ENCODE data around the gene TRAK1. TPM values are rescaled to one million over a fixed set of nuclear protein-coding genes. Genes with fewer than 3 reads are reported as not detected.

Gene TRAK1
- total RNA-seq, 1 donor from 2014 or later: 36.1 TPM

GRCh38 chr3:42079701-42080452, 11.3 kb upstream of the TRAK1 start:
- H3K27me3 ChIP-seq (ENCODE audit: control insufficient read depth, insufficient read depth, low read length): no peaks in the 10 kb centered on the region
- TF ChIP-seq, protein P1, sequence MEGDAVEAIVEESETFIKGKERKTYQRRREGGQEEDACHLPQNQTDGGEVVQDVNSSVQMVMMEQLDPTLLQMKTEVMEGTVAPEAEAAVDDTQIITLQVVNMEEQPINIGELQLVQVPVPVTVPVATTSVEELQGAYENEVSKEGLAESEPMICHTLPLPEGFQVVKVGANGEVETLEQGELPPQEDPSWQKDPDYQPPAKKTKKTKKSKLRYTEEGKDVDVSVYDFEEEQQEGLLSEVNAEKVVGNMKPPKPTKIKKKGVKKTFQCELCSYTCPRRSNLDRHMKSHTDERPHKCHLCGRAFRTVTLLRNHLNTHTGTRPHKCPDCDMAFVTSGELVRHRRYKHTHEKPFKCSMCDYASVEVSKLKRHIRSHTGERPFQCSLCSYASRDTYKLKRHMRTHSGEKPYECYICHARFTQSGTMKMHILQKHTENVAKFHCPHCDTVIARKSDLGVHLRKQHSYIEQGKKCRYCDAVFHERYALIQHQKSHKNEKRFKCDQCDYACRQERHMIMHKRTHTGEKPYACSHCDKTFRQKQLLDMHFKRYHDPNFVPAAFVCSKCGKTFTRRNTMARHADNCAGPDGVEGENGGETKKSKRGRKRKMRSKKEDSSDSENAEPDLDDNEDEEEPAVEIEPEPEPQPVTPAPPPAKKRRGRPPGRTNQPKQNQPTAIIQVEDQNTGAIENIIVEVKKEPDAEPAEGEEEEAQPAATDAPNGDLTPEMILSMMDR (IDR thresholded peaks at IDR 0.05; ENCODE audit: insufficient read depth, low read length, severe bottlenecking): no peak
- H3K36me3 ChIP-seq (ENCODE audit: control insufficient read depth, insufficient read depth, low read length): no peaks in the 10 kb centered on the region
- no peak overlapping the region for H3K4me3 ChIP-seq (ENCODE audit: low read depth, low read length)
- DNase-seq (ENCODE audit: low read depth) (peak; percentile 95), FAIRE-seq (no peak)

GRCh38 chr3:42080453-42080872, 10.7 kb upstream of the TRAK1 start:
- TF ChIP-seq, protein P1 (IDR thresholded peaks at IDR 0.05; ENCODE audit: insufficient read depth, low read length, severe bottlenecking): no peak
- DNase-seq (ENCODE audit: low read depth): peak; percentile 88
- Histone ChIP-seq H3K27me3 (ENCODE audit: control insufficient read depth, insufficient read depth, low read length) (no peaks in the 10 kb centered on the region), H3K4me3 (ENCODE audit: low read depth, low read length) (no peak overlapping the region), H3K36me3 (ENCODE audit: control insufficient read depth, insufficient read depth, low read length) (no peaks in the 10 kb centered on the region)
- no peak for FAIRE-seq

- TF ChIP-seq, protein P1 (IDR thresholded peaks at IDR 0.05; ENCODE audit: insufficient read depth, low read length, severe bottlenecking): no peak
- Histone ChIP-seq H3K36me3 (ENCODE audit: control insufficient read depth, insufficient read depth, low read length) (no peaks in the 10 kb centered on the region), H3K4me3 (ENCODE audit: low read depth, low read length) (no peak overlapping the region), H3K27me3 (ENCODE audit: control insufficient read depth, insufficient read depth, low read length) (no peaks in the 10 kb centered on the region)
- no peak for FAIRE-seq
- no peak for DNase-seq (ENCODE audit: low read depth)
These were observed 9.2 kb upstream of the TRAK1 start for GRCh38 chr3:42081838-42082473.

DNA sequence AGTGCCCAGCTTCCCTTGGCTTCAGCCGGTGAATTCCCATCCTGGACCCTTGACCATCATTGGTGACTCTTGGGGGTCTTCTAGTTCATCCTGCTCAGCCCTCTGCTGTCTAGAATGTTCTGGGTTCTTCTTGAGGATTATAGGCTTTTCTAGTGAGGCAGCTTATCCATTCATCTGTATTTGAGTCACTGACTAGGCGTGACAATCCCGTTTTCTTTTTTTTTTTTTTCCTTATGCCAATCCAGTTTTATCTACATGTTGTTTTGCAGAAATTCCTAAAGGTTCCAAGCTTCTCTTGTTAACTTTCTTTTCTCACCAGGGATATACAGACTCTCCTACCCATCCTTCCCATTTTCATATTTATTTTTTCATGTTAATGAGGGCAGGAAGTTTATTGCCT, 6.6 kb upstream of the TRAK1 start:
- H3K27me3 ChIP-seq (ENCODE audit: control insufficient read depth, insufficient read depth, low read length): no peaks in the 10 kb centered on the region
- peaks cover 1% of the 10 kb centered on the region for H3K36me3 ChIP-seq (ENCODE audit: control insufficient read depth, insufficient read depth, low read length)
- TF ChIP-seq, protein P1 (IDR thresholded peaks at IDR 0.05; ENCODE audit: insufficient read depth, low read length, severe bottlenecking): no peak
- no peak overlapping the region for H3K4me3 ChIP-seq (ENCODE audit: low read depth, low read length)
- FAIRE-seq (no peak), DNase-seq (ENCODE audit: low read depth) (no peak)

DNA sequence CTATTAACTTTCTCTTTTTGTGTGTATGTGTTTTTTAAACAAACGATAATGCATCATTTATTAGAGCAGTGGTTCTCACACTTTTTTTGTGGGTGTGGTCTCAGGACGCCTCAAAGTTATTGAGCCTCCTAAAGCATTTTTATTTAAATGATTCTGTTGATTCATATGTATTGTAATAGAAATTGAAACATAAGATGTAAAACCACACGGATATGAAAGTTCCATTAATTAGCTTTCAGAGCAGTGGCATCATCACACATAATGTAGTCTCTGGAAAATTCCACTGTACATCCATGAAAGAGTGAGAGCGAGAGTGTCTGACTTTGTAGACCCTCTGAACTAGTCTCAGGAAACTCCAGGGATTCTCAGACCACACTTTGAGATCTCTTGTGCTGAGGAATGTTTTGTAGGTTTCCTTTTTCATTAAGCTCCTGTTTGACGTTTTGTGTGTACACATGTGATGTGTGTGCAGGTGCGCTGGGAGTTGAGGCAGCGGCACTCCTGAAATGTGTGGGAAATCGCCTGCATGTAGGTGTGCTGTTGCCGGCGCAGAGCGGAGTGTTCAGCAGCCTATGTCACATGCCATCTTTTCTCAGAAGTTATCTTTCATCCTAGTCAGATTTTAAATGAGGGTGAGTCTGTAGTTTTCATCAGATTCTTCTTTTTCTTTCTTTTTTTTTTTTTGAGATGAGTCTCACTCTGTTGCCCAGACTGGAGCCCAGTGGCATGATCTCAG, 5.3 kb upstream of the TRAK1 start:
- no peak overlapping the region for H3K4me3 ChIP-seq (ENCODE audit: low read depth, low read length)
- DNase-seq (ENCODE audit: low read depth) (no peak), FAIRE-seq (peak; percentile 58)
- TF ChIP-seq, protein P1 (IDR thresholded peaks at IDR 0.05; ENCODE audit: insufficient read depth, low read length, severe bottlenecking): no peak
- peaks cover 1% of the 10 kb centered on the region for H3K36me3 ChIP-seq (ENCODE audit: control insufficient read depth, insufficient read depth, low read length)
- no peaks in the 10 kb centered on the region for H3K27me3 ChIP-seq (ENCODE audit: control insufficient read depth, insufficient read depth, low read length)

All from bronchial epithelial cell (primary cell).